CD8-positive, alpha-beta memory T cell (primary cell): ENCODE measurements around the gene AK4. TPM values are rescaled to one million over a fixed set of nuclear protein-coding genes. Genes with fewer than 3 reads are reported as not detected.
"Not testable (repeated sequence)": the region's sequence is repeated elsewhere in the genome, so short reads cannot be mapped to it uniquely, and the experiment has no call there.

Experiments
- CTCF ChIA-PET: fragments of 350-600 bp; sonication (Branson Sonifier 250); formaldehyde crosslinking; loops from one replicate; lab custom pipeline; 2021; ENCODE audit warnings: antibody characterized with exemption; lab: Charles Lee
- POLR2A ChIA-PET: fragments of 350-600 bp; sonication (Branson Sonifier 250); formaldehyde crosslinking; loops from one replicate; lab custom pipeline; 2021; ENCODE audit warnings: antibody characterized with exemption; lab: Charles Lee
- DNase-seq, 5 donors: peaks; one replicate each; pipeline versions ENCODE4 v3.0.0 to v3.0.0-alpha.2; 2020 to 2022; ENCODE audit warnings: mixed read lengths in 1 of 5
- H3K27ac ChIP-seq: one replicate; pipeline ENCODE4 v1.7.0; 2013; ENCODE audit warnings: low read depth, mild to moderate bottlenecking, low read length, moderate library complexity
- H3K27me3 ChIP-seq: 2 replicates; pipeline ENCODE4 v1.7.0; 2013; ENCODE audit warnings: low read length, mild to moderate bottlenecking; ENCODE audit not compliant: insufficient read depth, poor library complexity, severe bottlenecking
- H3K36me3 ChIP-seq: 2 replicates; pipeline ENCODE4 v1.7.0; 2013; ENCODE audit warnings: mild to moderate bottlenecking, low read length, moderate library complexity; ENCODE audit not compliant: insufficient read depth
- H3K4me1 ChIP-seq: 2 replicates; pipeline ENCODE4 v1.7.0; 2013; ENCODE audit warnings: mild to moderate bottlenecking, low read length, moderate library complexity; ENCODE audit not compliant: insufficient read depth
- H3K4me3 ChIP-seq: 2 replicates; pipeline ENCODE4 v1.7.0; 2013; ENCODE audit warnings: mild to moderate bottlenecking, low read length
- H3K9me3 ChIP-seq: 2 replicates; pipeline ENCODE4 v1.7.0; 2013; ENCODE audit warnings: mild to moderate bottlenecking, low read length
- H3K27ac Mint-ChIP-seq, 8 donors: one replicate each; pipeline ENCODE4 v1.8.0; 2020 to 2021; ENCODE audit warnings: mixed read lengths in 8 of 8, mild to moderate bottlenecking in 6 of 8, inconsistent platforms in 3 of 8, moderate library complexity in 3 of 8
- H3K27me3 Mint-ChIP-seq, 2 donors: one replicate each; pipeline ENCODE4 v1.8.0; 2020 to 2021; ENCODE audit warnings: mixed read lengths in 2 of 2, mild to moderate bottlenecking in 1 of 2, moderate library complexity in 1 of 2
- H3K36me3 Mint-ChIP-seq, 3 donors: one replicate each; pipeline ENCODE4 v1.8.0; 2020 to 2021; ENCODE audit warnings: mixed read lengths in 3 of 3, inconsistent platforms in 1 of 3, mild to moderate bottlenecking in 1 of 3
- H3K4me1 Mint-ChIP-seq, 3 donors: one replicate each; pipeline ENCODE4 v1.8.0; 2020 to 2021; ENCODE audit warnings: mixed read lengths in 3 of 3, inconsistent platforms in 1 of 3, mild to moderate bottlenecking in 1 of 3
- H3K4me3 Mint-ChIP-seq, 7 donors: one replicate each; pipeline ENCODE4 v1.8.0; 2020 to 2021; ENCODE audit warnings: mixed read lengths in 7 of 7, mild to moderate bottlenecking in 6 of 7, moderate library complexity in 4 of 7, inconsistent platforms in 2 of 7
- H3K9me3 Mint-ChIP-seq, 5 donors: one replicate each; pipeline ENCODE4 v1.8.0; 2020 to 2022; ENCODE audit warnings: mixed read lengths in 5 of 5, mild to moderate bottlenecking in 3 of 5, moderate library complexity in 2 of 5, inconsistent platforms in 1 of 5
- polyA plus RNA-seq: library from polyadenylated mRNA; unstranded; fragments of 300-500 nt; fragmentation: Illumina TruSeq; gene quantifications from one replicate; pipeline ENCODE4 v1.2.3, GENCODE V29; 2021
- total RNA-seq, 2 experiments: library from RNA; stranded (reverse); gene quantifications; one replicate each; pipeline ENCODE4 v1.2.3, GENCODE V29; 2021

Gene AK4
- total and polyA plus RNA-seq, 3 experiments from 2014 or later = 0.08 to 32.2 (median 29.9) TPM

GRCh38 chr1:65114322-65114721 lies 33.7 kb upstream of the AK4 start:
- H3K36me3 Mint-ChIP-seq = peaks cover 0 to 12% (median 3%) of the 10 kb centered on the region in 3 donors
- ChIA-PET POLR2A (no interaction called here), CTCF (no interaction called here)
- Histone ChIP-seq H3K27me3 (no peaks in the 10 kb centered on the region), H3K4me3 (no peak overlapping the region), H3K9me3 (no peaks in the 10 kb centered on the region), H3K27ac (no peak overlapping the region), H3K4me1 (no peaks in the 10 kb centered on the region), H3K36me3 (no peaks in the 10 kb centered on the region)
- H3K4me3 Mint-ChIP-seq = no peak overlapping the region
- no peak overlapping the region for H3K27ac Mint-ChIP-seq
- H3K27me3 Mint-ChIP-seq = peaks cover 7 to 20% of the 10 kb centered on the region in 2 donors
- DNase-seq = no peak
- H3K4me1 Mint-ChIP-seq = no peaks in the 10 kb centered on the region
- peaks cover 0 to 8% (median 2%) of the 10 kb centered on the region in 5 donors for H3K9me3 Mint-ChIP-seq

- H3K9me3 ChIP-seq = no peaks in the 10 kb centered on the region
- Mint-ChIP-seq H3K36me3 (no peaks in the 10 kb centered on the region), H3K27me3 (peaks cover 5 to 16% of the 10 kb centered on the region in 2 donors), H3K4me1 (no peaks in the 10 kb centered on the region), H3K4me3 (no peak overlapping the region), H3K9me3 (peaks cover 0 to 5% (median 2%) of the 10 kb centered on the region in 5 donors), H3K27ac (no peak overlapping the region)
- no peaks in the 10 kb centered on the region for H3K27me3 ChIP-seq
- ChIA-PET POLR2A (no interaction called here), CTCF (no interaction called here)
- H3K27ac ChIP-seq = no peak overlapping the region
- H3K36me3 ChIP-seq = no peaks in the 10 kb centered on the region
- no peaks in the 10 kb centered on the region for H3K4me1 ChIP-seq
- H3K4me3 ChIP-seq = no peak overlapping the region
- no peak for DNase-seq
Measured at GRCh38 chr1:65119951-65120350, 28.1 kb upstream of the AK4 start.

- CTCF ChIA-PET, H3K4me1 ChIP-seq, H3K4me3 Mint-ChIP-seq, H3K27ac ChIP-seq, H3K4me3 ChIP-seq, H3K9me3 Mint-ChIP-seq, POLR2A ChIA-PET, H3K4me1 Mint-ChIP-seq, H3K9me3 ChIP-seq, H3K36me3 Mint-ChIP-seq, H3K27ac Mint-ChIP-seq, DNase-seq, H3K36me3 ChIP-seq, H3K27me3 ChIP-seq: not testable (repeated sequence)
- peaks cover 15 to 34% of the 10 kb centered on the region in 2 donors for H3K27me3 Mint-ChIP-seq
Measured at GRCh38 chr1:65129104-65129503, 18.9 kb upstream of the AK4 start.

- ChIA-PET CTCF (no interaction called here), POLR2A (interaction anchor here (0.7 kb wide), 1 partner anchor 1912 kb away, joined by 3 read pairs; no protein-coding TSS in a partner anchor)
- H3K4me1 Mint-ChIP-seq = no peaks in the 10 kb centered on the region
- H3K27ac Mint-ChIP-seq = no peak overlapping the region
- no peaks in the 10 kb centered on the region for H3K36me3 Mint-ChIP-seq
- peaks cover 15 to 33% of the 10 kb centered on the region in 2 donors for H3K27me3 Mint-ChIP-seq
- no peak overlapping the region for H3K4me3 ChIP-seq
- no peak overlapping the region for H3K27ac ChIP-seq
- H3K9me3 ChIP-seq = no peaks in the 10 kb centered on the region
- no peaks in the 10 kb centered on the region for H3K4me1 ChIP-seq
- no peaks in the 10 kb centered on the region for H3K36me3 ChIP-seq
- DNase-seq = no peak
- no peaks in the 10 kb centered on the region for H3K27me3 ChIP-seq
- no peaks in the 10 kb centered on the region for H3K9me3 Mint-ChIP-seq
- H3K4me3 Mint-ChIP-seq = no peak overlapping the region
Measured at GRCh38 chr1:65138524-65138923, 9.5 kb upstream of the AK4 start.

GRCh38 chr1:65139793-65140192 lies 8.2 kb upstream of the AK4 start:
- H3K9me3 ChIP-seq, H3K4me3 Mint-ChIP-seq, H3K4me1 ChIP-seq, H3K9me3 Mint-ChIP-seq, DNase-seq, H3K36me3 ChIP-seq, POLR2A ChIA-PET, H3K27ac Mint-ChIP-seq, CTCF ChIA-PET, H3K4me3 ChIP-seq, H3K27me3 ChIP-seq, H3K36me3 Mint-ChIP-seq, H3K27ac ChIP-seq, H3K4me1 Mint-ChIP-seq: not testable (repeated sequence)
- peaks cover 25 to 35% of the 10 kb centered on the region in 2 donors for H3K27me3 Mint-ChIP-seq

GRCh38 chr1:65141394-65141793 lies 6.6 kb upstream of the AK4 start:
- Histone ChIP-seq H3K4me1 (no peaks in the 10 kb centered on the region), H3K9me3 (no peaks in the 10 kb centered on the region), H3K36me3 (no peaks in the 10 kb centered on the region), H3K27me3 (peaks cover 2% of the 10 kb centered on the region), H3K27ac (no peak overlapping the region), H3K4me3 (no peak overlapping the region)
- Mint-ChIP-seq H3K4me1 (peaks cover 0 to 1% (median 0%) of the 10 kb centered on the region in 3 donors), H3K4me3 (no peak overlapping the region), H3K9me3 (no peaks in the 10 kb centered on the region), H3K36me3 (no peaks in the 10 kb centered on the region), H3K27me3 (peaks cover 31 to 46% of the 10 kb centered on the region in 2 donors), H3K27ac (no peak overlapping the region)
- POLR2A ChIA-PET = no interaction called here
- CTCF ChIA-PET = no interaction called here
- DNase-seq = no peak

GRCh38 chr1:65141918-65142317 lies 6.1 kb upstream of the AK4 start:
- peaks cover 2 to 5% (median 5%) of the 10 kb centered on the region in 3 donors for H3K4me1 Mint-ChIP-seq
- ChIA-PET POLR2A (no interaction called here), CTCF (no interaction called here)
- no peak for DNase-seq
- H3K27ac ChIP-seq = no peak overlapping the region
- no peak overlapping the region for H3K4me3 Mint-ChIP-seq
- H3K27me3 ChIP-seq = peaks cover 8% of the 10 kb centered on the region
- no peaks in the 10 kb centered on the region for H3K9me3 ChIP-seq
- no peak overlapping the region for H3K4me3 ChIP-seq
- H3K27me3 Mint-ChIP-seq = peaks cover 34 to 51% of the 10 kb centered on the region in 2 donors
- H3K27ac Mint-ChIP-seq = no peak overlapping the region
- no peaks in the 10 kb centered on the region for H3K36me3 ChIP-seq
- no peaks in the 10 kb centered on the region for H3K4me1 ChIP-seq
- no peaks in the 10 kb centered on the region for H3K36me3 Mint-ChIP-seq
- H3K9me3 Mint-ChIP-seq = no peaks in the 10 kb centered on the region

- H3K27ac Mint-ChIP-seq, H3K36me3 ChIP-seq, DNase-seq, H3K4me1 ChIP-seq, H3K27ac ChIP-seq, POLR2A ChIA-PET, CTCF ChIA-PET, H3K4me3 Mint-ChIP-seq, H3K4me3 ChIP-seq, H3K9me3 Mint-ChIP-seq, H3K9me3 ChIP-seq, H3K36me3 Mint-ChIP-seq: not testable (repeated sequence)
- H3K27me3 ChIP-seq = peaks cover 12% of the 10 kb centered on the region
- H3K4me1 Mint-ChIP-seq = peaks cover 5 to 11% (median 9%) of the 10 kb centered on the region in 3 donors
- peaks cover 32 to 55% of the 10 kb centered on the region in 2 donors for H3K27me3 Mint-ChIP-seq
Measured at GRCh38 chr1:65143112-65143658, 4.8 kb upstream of the AK4 start.
